Measurements from ENCODE around the gene COL20A1.

The COL20A1 gene

DNA sequence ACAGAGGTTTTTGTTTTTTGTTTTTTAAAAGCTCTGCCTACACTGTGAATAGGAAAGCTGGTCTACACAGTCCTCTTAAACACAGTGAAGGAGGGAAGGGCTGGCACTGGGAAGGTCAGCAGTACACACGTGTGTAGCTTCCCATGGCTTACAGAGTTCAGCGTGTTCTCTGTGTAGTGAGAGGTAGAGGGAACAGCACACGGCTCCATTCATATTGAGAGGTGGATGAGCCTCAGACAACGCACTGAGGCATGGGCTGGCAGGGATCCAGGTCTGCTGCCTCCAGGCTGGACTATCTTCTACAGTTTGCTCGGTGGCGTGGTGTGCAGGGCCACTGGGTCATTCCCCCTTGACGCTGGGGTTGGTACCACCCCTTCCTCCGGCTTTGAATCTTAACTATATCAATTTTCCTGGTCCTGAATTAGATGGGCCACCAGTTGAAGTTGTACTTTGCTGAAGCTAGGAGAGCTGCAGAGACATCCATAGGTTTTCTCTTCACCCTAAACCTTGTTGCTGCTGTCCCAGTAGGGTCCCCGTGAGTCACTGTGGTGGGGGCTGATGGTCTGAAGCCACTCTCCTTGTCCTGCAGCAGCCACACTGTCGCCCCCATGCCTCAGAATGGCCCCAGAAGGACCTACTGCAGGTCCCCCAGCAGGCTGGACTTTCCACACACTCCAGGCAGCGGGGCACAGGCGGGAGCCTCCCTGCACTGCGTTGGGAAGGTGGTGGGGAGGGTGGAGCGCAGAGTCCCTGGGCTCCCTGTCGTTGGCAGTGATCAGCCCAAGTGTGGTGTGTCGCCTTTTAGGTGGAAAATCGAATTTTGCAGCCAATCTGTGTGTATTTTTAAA, 18.4 kb upstream of the COL20A1 start:
- H3K4me3 ChIP-seq (ENCODE audit: low read length): no peak overlapping the region
- no peak for DNase-seq (ENCODE audit: low read depth, low spot score)

DNA sequence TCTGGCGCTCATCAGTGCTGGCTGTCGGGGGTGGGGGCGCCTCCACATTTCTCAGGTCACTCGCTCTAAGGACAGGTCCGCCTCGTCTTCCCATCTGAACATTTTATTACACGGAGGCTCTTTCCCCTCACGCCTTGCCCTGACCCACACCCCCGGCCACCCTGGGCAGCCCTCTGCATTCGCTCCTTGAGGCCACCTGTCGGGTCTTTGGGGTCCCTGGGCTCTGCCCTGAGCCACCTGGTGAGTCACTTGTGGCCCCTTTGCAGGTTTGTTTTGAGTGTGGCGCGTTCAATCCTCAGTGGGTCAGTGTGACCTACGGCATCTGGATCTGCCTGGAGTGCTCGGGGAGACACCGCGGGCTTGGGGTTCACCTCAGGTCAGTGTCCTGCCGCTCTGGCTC, 17.2 kb upstream of the COL20A1 start:
- DNase-seq (ENCODE audit: low read depth, low spot score): no peak
- H3K4me3 ChIP-seq (ENCODE audit: low read length): no peak overlapping the region

DNA sequence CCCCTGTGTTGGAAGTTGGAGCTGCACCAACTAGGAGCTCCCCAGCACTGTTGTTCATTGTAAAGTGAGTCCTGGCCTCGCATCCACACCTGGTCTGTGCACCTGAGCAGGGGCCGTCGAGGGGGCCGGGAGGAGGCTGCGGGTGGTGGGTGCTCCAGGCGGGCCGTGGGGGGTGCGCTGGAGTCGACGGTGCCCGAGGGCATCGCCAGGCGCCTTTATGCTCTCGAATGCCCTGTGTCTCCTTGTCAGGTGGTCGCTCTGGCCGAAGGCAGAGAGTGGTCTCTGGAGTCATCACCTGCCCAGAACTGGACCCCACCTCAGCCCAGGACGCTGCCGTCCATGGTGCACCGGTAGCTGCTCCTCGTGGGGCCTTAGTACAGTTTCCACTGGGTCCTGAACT, 16.0 kb upstream of the COL20A1 start:
- DNase-seq (ENCODE audit: low read depth, low spot score): no peak

DNA sequence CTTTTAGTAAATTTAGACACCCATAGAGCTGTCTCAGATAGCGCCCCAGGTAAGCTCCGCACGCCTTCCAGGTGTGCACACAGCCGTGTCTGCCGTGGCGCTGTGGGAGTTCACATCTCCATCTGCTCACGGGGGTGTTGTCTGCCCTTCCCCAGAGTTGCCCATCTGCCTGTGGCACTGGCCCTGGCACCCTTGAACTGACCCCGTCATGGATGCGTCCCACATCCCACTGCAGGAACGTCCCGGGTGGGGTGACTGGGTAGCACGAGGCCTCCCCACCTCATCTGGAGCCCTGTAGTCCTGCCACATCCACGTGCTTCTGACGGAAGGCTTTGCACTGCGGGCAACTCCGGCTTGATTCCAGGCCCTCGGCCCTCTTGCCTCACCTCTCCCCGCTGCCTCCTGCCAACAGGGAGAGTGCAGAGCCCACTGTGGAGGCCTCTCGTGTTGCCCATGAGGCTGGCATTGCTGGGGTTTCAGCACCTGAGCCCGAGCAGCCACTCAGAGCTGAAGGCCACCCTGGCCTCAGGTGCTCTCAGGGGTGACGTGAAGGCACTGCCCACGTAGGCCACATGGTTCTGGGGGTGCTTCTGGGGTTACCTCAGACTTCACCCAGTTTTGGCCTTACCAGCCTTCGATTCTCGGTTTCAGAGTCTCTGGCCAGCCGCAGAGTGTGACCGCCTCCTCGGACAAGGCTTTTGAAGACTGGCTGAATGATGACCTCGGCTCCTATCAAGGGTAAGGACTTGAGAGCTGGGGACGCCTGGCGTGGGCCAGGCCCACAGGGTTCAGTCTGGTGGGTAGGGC, 15.3 kb upstream of the COL20A1 start:
- no peak for DNase-seq (ENCODE audit: low read depth, low spot score)
- no peak overlapping the region for H3K4me3 ChIP-seq (ENCODE audit: low read length)

More for the DNA sequence above, 16.0 kb upstream of the COL20A1 start:
- H3K4me3 ChIP-seq (ENCODE audit: low read length): no peak overlapping the region

DNA sequence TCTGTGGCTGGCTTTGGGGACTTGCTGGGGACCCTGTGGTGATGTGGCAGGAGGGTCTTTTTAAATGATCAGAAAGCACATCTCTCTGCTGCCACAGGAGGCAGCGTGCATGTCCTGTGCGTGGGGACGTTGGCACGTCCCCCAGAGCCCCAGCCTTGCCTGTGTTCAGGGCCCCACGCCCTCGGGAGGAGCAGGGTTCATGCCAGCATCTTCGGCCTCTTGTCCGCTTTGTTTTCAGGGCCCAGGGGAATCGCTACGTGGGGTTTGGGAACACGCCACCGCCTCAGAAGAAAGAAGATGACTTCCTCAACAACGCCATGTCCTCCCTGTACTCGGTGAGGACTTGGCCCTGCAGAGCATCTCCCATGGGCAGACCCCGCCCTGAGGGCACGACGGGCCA, 14.3 kb upstream of the COL20A1 start:
- DNase-seq (ENCODE audit: low read depth, low spot score): no peak
- no peak overlapping the region for H3K4me3 ChIP-seq (ENCODE audit: low read length)

DNA sequence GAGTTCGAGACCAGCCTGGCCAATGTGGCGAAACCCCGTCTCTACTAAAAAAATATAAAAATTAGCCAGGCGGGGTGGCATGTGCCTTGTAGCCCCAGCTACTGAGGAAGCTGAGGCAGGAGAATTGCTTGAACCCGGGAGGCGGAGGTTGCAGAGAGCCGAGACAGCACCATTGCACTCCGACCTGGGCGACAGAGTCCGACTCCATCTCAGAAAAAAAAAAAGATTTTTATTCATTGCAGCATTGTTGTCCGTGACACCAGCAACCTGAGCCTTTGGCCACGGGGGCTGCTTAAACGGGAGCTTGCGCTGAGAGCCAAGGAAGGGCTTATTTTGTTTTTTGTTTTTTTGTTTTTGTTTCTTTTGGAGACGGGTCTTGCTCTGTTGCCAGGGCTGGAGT, 13.1 kb upstream of the COL20A1 start:
- no peak overlapping the region for H3K4me3 ChIP-seq (ENCODE audit: low read length)
- DNase-seq (ENCODE audit: low read depth, low spot score): no peak

DNA sequence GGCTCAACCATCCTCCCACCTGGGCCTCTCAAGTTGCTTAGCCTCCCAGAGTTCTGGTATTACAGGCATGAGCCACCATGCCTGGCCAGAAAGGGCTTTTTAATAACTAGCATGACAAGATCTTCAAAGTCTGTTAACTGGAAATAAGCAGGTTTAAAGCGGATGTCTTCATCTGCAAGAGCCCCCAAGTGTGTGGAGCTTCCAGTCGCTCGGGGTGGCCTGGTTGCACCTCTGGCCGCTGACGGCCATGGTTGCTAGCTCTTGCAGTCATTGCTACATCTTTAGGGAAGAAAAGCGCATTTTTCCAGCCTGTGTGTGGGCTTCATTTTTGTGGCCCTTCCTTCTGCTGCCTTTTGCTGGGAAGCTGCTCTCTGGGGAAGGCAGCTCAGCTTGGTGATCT, 12.6 kb upstream of the COL20A1 start:
- no peak for DNase-seq (ENCODE audit: low read depth, low spot score)
- no peak overlapping the region for H3K4me3 ChIP-seq (ENCODE audit: low read length)

DNA sequence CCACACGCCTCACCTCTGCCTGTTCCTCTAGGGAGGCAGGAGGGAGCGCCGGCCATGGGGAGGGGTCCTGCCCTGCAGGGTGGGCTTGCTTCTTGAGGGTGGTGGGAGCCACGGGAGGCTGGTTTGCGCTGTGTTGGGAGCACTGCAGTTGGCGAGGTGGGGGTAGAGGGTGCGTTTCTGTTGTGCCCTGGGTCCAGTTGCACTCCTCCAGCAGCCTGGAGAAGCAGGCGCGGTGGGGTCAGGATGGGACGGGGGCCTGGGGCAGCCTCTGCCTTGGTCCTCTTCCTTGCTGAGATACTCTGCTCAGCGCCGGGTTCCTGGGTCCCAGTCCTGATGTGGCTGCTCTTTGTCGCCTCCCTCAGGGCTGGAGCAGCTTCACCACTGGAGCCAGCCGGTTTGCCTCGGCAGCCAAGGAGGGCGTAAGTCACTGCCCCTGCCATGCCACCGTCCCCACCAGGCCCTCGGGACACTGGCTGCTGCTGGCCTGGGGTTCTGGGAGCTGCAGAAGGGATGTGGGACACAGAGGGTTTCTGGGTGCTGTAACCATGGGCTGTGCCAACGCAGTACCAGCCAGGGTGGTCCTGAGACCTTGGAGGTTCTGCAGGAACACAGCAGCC, 11.9 kb upstream of the COL20A1 start:
- no peak overlapping the region for H3K4me3 ChIP-seq (ENCODE audit: low read length)
- DNase-seq (ENCODE audit: low read depth, low spot score): no peak

DNA sequence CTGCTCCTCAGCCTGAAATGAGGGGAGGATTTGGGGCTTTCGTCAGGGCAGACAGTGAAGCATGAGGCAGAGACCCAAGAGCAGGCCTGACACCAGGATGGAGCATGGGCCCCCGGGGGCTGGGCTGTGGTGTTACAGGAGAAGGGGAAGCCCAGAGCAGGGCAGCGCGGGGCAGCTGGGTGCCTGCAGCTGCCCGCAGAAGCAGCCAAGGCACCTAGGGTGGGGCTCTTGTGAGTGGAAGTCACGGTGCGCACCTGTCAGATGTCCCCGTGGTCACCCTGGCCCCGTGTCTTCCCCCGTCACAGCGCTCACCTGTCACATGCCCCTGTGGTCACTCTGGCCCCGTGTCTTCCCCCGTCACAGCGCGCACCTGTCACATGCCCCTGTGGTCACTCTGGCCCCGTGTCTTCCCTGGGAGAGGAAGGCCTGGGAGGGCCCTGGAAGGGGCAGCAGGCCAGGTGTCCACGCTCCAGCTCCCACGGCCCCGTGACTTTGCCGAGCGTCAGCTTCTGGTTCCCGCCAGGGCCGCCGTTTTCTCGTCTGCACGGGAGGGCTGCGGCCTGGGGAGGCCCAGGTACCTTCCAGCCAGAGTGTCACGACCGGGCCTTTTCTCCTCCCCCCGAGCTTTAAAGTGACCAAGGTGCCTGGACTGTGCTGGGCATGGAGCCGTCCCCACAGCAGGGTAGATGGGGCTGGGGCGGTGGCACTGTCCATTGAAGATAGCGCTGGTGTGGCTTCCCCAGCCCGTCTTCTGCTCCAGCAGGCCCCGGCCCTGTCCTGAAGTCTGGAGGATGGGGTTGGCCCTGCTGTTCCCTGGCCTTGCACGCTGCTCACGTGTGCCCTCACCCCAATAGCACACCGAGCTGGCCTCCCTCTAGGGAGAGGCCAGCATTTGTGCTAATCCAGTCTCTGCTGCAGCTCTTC, 11.0 kb upstream of the COL20A1 start:
- no peak overlapping the region for H3K4me3 ChIP-seq (ENCODE audit: low read length)
- DNase-seq (ENCODE audit: low read depth, low spot score): no peak

DNA sequence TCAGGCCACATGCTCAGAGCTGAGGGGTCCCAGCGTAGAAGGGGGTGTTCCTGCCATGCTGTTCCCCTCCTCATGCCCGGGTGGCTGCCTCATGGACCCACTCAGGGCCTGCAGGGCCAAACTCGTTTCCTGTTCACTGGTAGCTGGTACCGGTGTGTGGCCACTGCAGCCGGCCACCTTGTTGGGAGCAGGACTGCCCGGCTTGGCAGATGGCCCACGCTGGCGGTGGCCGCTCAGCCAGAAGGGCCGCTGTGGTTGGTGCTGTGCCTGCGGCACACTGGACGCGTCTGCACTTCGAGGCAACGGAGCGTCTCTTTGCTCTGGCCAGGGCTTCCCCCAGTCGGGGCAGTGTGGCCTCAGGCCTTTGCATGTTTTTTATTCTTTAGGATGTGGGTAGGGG, 10.0 kb upstream of the COL20A1 start:
- no peak for DNase-seq (ENCODE audit: low read depth, low spot score)
- H3K4me3 ChIP-seq (ENCODE audit: low read length): peak overlapping the region; percentile 87

DNA sequence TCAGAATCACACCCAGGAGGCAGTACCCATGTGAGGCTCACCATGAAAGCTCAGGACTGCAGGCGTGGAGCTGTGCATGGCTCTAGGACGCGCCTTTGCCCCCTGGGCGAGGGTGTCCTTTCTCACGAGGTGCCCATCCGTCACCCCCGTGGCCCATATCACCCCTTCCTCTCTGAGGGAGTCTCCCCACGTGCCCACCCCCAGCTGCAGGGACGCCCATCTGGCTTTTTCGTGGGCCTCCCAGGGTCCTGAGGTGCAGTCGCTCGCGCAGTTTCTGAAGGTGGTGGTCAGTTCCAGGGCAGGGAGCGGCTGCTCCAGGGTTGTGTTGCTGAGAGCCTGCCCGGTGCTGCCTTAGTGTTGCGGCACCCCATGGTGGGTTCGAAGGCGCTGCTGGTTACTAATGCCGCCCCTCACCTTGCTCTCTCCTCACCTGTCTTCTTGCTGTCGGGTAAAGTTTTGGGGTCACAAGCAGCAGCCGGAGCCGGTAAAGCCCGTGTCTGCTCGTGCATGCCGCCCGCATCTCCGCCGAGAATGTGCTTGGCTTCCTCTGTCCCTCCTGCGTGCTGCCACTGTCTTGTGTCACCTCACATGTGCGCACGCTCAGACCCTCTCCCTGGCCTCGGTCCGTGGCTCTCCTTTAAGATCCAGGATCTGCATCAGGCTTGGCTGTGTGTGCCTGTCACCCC, 9.4 kb upstream of the COL20A1 start:
- H3K4me3 ChIP-seq (ENCODE audit: low read length): peak overlapping the region; percentile 87
- no peak for DNase-seq (ENCODE audit: low read depth, low spot score)

DNA sequence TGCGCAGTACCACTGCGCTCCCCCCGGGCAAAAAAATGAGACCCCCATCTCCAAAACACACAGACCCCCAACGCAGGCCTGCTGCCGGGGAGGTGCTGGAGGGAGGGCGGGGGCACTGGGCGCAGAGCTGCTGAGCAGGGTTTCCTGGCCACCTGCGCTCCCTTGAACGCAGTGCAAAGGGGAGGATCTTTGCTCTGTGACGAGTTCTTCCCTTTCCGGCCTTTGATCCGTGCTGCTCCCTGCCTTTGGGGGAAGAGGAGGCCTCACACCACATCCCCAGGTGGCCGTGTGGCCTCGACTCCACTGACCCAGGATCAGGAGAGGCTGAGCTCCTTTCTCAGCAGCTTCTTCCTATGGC, 8.9 kb upstream of the COL20A1 start:
- H3K4me3 ChIP-seq (ENCODE audit: low read length): peak overlapping the region; percentile 87
- peak; percentile 94 for DNase-seq (ENCODE audit: low read depth, low spot score)

DNA sequence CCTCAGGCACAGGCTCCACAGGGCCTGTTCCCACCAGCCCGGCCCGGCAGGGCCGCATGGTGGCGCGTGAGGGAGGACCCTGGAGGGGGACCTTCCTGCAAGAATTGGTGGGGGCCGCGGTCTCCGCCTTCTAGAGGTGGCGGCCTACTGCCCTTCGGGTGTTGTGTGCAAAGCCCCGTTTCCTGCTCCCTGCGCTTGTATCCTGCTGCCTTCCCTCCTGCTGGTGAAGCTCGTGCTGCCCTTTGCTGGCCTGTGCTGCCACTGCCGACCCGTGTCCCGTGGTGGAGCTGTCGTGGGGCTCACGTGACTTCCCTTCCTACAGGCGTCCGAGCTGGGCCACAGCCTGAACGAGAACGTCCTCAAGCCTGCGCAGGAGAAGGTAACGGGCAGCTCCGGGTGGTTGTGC, 8.4 kb upstream of the COL20A1 start:
- DNase-seq (ENCODE audit: low read depth, low spot score): peak; percentile 51

DNA sequence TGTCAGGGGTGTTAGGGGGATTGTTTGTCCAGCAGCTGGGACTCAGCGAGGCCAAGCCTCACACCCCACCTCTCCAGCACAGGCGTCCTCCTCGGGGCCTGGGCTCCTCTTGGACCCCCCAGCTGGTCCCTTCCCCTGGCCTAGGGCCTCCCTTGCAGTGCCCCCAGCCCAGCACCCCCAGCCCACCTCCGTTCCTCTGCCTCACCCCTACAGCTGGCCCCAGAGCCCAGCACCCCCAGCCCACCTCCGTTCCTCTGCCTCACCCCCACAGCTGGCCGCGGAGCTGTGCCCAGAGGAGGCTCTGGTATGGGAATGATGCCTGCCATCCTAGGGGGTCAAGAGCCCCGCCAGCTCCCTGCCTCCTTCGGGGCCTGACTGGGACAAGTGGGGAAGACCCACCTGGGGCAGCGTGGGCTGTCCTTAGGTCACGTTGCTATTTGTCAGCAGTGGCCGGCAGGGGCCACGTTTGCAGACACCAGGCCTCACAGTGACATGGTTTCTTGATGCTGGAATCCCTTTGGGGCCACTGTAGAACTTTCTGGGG, 7.9 kb upstream of the COL20A1 start:
- no peak for DNase-seq (ENCODE audit: low read depth, low spot score)
- peak overlapping the region; percentile 87 for H3K4me3 ChIP-seq (ENCODE audit: low read length)

More for the DNA sequence above, 8.4 kb upstream of the COL20A1 start:
- H3K4me3 ChIP-seq (ENCODE audit: low read length): peak overlapping the region; percentile 87

DNA sequence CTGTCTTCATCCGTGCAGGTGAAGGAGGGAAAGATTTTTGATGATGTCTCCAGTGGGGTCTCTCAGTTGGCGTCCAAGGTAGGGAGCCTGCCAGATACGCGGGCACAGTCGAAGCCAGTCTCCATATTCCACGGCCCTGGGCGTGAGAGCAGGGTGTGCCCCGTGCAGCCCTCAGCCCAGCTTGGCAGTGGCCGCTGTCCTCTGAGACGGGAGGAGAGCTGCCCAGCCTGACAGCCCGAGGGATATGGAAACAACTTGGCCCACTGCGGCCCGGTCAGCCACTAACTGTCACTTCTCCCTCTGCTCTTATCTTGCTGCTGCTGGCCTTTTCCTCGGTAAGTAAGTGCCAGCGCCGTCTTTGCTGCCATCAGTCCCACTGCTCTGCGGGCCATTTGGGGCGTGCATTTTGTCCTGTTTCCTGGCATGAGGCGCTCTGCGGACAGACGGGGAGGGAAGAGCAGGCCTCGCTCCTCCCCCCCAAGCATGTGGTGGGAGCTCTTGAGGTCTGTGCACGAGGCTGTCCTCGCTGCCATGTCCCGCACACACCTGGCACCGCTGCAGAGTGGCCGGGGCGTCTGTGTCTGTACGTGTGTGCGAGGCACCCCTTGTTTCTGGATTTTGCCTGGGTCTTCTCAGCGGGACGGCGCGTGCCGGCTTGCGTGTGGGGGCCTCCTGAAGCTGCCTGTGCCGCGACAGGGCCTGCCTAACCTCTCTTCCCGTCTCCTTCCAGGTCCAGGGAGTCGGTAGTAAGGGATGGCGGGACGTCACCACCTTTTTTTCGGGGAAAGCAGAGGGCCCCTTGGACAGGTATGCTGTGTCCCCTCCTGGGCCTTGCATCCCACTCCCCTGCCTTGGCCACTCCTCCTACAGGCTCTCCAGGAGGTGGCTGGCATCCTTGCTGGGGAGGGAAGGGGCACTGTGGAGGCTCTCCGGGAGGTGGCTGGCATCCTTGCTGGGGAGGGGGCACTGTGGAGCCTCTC, 7.1 kb upstream of the COL20A1 start:
- H3K4me3 ChIP-seq (ENCODE audit: low read length): no peak overlapping the region
- no peak for DNase-seq (ENCODE audit: low read depth, low spot score)

DNA sequence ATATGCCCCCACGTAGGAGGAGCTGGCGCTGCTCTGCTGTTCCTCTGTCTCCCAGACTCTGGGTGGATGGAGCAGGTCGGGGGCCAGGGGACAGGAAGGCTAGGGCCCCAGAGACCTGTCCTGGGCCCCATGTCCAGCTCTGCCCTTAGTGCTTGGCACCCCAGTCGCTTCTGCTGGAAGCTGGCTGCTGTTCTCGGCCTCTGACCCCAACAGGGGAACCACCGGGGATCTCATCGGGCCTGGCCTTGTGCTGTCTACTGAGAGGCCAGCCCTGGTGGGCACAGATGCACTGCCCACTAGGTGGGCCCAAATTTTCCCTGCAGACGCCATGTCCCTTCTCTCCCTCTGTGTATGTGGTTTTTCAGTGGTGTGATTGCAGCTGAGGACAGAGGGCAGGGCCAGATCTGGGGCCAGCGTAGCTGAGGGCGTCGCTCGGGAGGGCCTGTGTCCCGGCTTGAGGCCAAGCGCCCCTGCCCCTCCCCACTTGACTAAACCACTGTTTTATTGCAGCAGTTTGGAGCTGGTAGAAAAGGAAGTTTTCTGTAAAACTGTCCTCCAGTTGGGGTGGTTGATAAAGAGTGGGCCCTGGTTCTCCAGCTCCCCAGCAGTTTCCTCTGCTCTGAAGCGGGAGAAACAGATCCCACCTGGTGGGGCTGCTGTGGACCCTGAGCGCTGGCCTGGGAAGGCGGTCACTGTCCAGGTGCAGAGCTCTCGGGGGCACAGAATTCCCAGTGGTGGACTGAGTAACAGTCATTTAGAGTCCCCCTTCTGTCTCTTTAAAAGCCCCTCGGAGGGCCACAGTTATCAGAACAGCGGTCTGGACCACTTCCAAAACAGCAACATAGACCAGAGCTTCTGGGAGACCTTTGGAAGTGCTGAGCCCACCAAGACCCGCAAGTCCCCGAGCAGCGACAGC, 5.9 kb upstream of the COL20A1 start:
- DNase-seq (ENCODE audit: low read depth, low spot score): no peak
- no peak overlapping the region for H3K4me3 ChIP-seq (ENCODE audit: low read length)

All from Jurkat, Clone E6-1 (cell line).